Epidermal melanocyte (primary cell): Measurements from ENCODE around the gene SMARCA5.
A peak's percentile ranks its signal among the peaks of the same experiment; 100 is the strongest.
"Not testable (repeated sequence)": the region's sequence is repeated elsewhere in the genome, so short reads cannot be mapped to it uniquely, and the experiment has no call there.

Experiments
- DNase-seq: peaks from one replicate; pipeline ENCODE4 v3.0.0; 2011; ENCODE audit warnings: low spot score; ENCODE audit not compliant: insufficient read length

Gene SMARCA5, protein sequence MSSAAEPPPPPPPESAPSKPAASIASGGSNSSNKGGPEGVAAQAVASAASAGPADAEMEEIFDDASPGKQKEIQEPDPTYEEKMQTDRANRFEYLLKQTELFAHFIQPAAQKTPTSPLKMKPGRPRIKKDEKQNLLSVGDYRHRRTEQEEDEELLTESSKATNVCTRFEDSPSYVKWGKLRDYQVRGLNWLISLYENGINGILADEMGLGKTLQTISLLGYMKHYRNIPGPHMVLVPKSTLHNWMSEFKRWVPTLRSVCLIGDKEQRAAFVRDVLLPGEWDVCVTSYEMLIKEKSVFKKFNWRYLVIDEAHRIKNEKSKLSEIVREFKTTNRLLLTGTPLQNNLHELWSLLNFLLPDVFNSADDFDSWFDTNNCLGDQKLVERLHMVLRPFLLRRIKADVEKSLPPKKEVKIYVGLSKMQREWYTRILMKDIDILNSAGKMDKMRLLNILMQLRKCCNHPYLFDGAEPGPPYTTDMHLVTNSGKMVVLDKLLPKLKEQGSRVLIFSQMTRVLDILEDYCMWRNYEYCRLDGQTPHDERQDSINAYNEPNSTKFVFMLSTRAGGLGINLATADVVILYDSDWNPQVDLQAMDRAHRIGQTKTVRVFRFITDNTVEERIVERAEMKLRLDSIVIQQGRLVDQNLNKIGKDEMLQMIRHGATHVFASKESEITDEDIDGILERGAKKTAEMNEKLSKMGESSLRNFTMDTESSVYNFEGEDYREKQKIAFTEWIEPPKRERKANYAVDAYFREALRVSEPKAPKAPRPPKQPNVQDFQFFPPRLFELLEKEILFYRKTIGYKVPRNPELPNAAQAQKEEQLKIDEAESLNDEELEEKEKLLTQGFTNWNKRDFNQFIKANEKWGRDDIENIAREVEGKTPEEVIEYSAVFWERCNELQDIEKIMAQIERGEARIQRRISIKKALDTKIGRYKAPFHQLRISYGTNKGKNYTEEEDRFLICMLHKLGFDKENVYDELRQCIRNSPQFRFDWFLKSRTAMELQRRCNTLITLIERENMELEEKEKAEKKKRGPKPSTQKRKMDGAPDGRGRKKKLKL

DNA sequence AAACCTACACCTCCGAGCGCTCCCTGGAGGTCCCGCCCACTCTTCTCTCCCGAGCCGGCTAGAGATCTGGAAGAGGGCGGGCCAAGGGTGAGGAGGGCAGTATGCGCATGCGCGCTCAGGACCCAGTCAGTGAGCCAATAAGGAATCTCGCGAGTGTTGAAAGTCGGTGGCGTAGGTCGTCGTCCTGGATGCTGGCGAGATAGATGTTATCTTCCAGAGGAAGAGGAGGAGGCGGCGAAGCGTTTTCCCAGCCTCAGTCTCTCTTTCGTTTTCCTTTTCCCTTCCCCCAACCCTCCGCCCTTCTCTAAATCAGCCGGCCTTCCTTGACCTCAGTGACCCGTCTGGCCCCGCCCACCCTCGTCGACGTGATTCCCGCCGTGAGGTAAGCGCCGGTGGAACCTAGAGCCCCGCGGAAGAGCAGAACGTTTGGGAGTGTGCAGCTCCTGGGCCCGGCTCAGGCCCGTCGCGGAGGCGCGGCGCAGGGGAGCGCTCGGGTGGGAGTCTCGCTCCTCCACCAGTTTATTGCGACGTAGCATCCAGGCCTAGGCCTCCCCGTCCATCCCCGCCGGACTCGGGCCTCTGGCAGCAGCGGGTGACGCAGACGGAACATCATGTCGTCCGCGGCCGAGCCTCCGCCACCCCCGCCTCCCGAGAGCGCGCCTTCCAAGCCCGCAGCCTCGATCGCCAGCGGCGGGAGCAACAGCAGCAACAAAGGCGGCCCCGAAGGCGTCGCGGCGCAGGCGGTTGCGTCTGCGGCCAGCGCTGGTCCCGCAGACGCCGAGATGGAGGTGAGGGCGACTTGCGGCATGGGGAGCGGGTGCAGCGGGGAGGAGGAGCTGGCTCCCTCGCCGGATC, at the start of gene SMARCA5:
TSS of gene SMARCA5 (plus strand) at position 389 of the 855 bp plus-strand sequence. CDS start at position 612, 223 bp downstream.
- DNase-seq, result peak; percentile 89

DNA sequence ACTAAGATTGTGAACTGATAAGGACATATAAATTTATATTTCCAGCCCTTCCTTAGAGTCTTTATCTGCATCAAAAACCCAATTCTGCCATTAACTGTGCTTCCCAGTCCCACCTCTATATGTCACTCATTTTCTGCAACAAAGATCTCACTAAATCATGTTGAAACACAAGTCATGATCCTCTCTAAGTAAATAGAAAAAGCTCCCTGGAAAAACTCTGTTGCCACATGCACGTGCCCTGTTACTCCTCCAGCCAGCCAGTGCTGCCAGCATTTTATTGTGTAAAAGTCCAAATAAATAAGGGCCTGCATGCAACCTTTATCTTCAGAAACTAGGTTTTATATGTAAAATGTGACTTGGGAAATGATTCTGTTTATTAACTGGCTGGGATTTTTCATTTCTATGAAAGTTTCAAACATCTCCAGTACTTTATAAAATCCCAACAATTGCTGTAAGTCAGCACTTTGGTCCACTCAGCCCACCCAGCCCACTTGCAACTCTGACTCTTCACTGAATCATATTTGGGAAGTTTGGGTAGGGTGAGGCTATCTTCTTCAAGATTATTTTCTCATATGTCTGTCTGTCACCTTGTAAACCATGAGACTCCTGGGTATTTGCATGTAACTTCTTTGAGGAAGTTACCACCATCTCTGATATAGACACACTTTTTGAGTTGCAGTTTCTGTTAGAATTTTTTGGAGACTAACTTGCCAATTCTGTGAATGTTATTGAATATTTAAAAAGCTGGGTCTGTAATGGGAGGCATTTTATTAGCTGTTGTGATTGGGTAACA, 40.0 kb upstream of the SMARCA5 start:
- no peak for DNase-seq

DNA sequence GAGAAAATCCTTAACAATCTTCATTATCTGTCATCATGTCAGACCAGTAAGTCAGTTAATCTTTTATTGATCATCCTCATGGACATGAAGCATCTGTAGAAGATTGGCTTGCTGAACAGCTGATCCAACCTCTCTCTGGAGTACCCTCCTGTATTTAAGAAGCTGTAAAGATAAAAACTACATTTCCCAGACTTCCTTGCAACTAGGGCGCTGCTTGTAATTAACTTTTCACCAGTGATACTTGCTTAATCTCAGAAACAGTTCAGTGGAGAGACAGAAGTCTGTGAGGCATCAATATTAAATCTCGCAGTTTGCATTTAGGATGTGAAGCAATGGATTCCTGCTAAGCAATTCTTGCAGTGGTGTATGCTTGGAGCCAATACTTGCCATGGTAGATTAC, 36.0 kb upstream of the SMARCA5 start:
- no peak for DNase-seq

DNA sequence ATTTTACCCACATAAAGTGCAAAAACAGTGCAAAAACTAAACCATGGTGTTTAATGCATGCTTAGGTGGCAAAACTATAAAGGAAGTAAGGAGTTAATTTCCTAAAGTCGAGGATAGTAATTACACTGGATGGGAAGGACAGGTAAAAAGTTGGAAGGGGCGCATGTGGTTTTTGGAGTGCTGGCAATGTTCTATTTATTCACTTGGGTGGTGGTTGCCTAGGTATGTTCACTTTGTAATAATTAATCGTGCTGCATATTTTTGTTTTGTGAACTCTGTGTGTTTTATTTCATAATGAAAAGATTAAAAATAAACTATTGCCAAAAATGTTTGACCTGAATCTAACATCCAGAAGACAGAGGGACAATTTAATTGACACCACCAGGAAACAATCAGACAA, 32.1 kb upstream of the SMARCA5 start:
- DNase-seq, result no peak

DNA sequence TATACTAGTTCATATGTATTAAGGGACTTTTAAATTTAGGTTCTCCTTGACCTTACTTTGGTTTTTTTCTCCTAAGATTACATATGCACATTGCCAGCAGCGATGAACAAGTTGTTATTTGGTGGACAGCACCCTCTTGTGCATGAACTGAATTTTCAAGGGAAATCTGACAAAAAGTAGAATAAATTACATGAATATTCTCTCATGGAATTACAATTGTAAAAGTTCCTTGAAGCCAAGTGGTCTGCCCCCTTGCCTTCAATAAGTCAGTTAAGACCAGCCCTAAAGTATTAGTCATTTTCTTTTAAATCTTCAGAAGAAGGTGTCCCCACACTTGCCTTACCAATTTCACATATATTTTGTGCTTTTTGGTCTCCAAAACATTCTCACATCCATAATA, 30.7 kb upstream of the SMARCA5 start:
- peak; percentile 52 for DNase-seq

DNA sequence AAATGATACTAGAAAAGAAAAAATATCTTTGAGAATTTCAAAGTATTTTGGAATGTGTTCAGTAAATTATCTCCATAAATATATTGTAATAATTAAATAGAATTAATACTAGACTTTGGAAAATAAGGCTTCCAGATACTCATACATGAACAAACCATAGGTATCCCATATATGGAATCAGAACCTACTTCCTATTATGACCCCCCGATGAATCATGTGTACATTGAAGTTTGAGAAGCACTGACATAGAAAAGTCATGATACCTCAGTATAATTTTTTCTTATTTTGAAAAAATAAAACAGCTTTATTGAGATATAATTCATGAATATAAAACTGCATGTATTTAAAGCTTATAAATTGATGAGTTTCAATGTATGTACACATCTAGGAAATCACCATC, 27.2 kb upstream of the SMARCA5 start:
- no peak for DNase-seq

DNA sequence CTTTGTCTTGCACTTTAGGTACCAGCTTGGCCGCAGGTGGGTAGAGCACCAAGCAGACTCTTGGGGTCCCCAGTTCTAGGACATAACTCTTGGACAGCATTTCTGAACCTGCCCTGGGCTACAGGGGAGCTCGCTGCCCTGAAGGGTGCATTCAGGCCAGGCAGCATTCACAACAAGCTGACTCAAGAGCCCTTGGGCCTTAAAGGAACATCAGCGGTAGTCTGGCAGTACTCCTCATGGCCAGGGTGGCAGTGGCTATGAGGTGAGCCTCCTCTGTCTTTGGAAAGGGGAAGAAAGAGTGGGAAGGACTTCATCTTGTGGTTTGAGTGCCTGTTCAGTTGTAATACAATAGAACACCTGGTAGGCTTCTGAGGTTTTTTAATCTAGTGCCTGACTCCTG, 24.8 kb upstream of the SMARCA5 start:
- no peak for DNase-seq

DNA sequence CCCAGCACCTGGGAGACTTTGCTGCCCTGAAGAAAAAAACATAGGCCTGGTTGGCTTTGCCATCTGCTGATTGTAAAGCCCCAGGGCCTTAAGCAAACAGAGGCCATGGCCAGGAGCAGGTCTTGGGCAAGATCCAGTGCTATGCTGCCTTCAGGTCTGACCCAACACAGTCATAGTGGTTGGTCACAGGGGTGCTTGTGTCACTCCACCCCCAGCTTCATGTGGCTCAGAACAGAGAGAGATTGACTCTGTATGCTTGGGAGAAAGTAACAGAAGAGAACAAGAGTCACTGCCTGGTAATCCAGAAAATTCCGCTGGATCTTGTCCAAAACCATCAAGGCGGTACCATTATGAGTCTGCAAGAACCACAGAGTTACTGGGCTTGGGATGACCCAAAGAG, 24.4 kb upstream of the SMARCA5 start:
- DNase-seq, result no peak

DNA sequence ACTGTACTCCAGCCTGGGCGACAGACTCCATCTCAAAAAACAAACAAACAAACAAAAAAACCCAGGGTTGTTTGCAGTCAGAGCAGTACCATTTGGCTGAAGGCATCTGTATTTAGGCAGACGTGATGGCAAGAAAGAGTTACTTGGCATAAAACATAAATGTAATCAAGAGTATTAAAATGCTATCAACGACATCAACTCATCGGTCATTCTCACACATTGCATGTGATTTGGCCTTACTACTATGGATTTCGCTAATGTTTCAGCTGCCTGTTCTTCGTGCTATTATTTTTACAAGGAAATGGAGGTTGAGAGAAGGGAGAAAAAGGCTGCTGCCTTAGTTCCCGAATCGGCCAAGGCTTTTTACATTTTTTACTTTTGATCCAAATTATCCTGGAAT, 15.5 kb upstream of the SMARCA5 start:
- no peak for DNase-seq

DNA sequence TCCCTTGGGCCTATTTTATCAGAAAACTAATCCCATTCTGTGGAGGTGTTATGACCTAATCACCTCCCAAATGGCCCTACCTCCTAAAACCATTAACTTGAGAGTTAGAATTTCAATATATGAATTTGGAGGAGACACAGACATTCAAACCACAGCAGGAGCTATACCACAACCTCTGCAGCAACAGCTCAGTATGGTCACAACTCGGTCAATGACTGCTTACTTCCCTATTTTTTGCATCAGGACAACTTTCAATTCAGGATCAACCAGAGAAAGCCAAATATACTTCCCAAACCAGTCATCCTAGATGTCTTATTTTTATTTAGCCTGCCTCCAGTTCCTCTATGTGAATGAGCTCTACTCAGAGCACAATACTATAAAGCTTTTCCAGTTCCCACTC, 11.3 kb upstream of the SMARCA5 start:
- DNase-seq, result no peak

DNA sequence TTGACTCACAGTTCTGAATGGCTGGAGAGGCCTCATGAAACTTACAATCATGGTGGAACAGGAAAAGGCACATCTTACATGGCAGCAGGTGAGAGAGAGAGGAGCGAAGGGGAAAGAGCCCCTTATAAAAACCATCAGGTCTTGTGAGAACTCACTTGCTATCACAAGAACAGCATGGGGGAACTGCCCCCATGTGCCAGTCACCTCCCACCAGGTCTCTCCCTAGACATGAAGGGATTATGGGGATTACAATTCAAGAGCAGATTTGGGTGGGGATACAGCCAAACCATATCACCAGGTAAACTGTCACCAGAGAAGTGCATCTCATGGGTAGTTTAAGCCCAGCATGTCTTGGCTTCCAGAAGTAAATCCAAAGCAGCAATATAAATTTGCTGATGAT, 7.5 kb upstream of the SMARCA5 start:
- DNase-seq, result no peak

DNA sequence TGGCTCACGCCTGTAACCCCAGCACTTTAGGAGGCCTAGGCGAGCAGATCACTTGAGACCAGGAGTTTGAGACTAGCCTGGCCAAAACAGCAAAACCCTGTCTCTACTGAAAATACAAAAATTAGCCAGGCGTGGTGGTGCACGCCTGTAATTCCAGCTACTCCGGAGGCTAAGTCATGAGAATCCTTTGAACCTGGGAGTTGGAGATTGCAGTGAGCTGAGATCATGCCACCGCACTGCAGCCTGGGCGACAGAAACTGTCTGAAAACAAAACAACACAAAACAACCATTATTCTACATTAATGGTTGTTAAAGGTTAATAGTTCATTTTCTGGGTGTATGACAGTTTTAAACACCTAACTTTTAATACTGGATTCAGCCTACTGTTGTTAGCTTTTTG, 1.6 kb upstream of the SMARCA5 start:
- DNase-seq, result no peak

DNA sequence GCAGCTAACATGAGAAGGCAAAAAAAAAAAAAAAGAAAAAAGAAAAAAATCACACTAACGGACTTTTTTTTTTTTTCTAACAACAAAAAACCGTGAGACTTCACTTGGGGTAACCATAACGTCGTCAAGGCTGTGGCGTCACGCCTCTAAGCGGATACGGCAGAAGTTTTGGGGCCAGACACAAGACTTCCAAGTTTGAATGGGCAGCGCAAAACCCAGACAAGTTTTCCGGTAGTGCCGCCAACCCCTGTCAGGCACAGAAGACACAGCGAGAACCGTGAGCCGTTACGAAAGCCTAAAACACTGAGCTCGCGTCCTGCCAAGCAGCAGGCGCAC, 556 bp upstream of the SMARCA5 start:
- DNase-seq, result peak; percentile 35

DNA sequence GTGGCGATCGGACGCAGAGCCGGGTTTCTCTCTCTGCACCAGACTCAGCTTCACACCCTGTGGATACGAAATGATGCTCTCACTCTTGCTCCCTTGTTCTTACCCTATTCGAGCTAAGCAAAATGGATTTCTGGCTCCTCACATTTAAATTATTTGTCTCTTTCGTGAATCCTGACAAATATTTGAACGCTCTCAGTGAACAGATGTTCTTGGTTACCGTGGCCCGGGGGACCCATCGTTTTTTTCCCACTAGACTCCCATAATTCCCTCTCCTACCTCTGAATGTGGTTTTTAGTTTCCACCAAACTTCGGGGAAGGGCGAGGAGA, 630 bp downstream of the SMARCA5 start:
- DNase-seq, result no peak

DNA sequence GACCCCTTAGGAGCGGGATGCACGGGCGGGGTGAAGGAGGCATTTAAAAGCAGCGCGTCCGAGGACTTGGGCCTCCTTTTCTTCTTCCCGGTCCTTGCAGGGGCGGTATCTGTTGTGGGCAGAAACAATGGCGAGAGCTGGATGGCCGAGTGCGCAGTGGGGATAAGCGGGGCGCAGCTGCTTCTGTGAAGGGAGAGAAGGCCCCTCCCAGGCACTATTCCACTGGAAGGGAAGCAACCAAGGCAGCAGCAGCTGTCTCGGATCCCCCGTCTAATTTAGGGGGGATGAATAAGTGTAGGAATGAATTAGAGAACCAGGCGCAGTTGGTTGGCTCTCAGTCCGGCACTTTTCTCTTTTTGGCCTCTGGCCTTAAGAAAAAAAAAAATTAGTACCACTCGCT, 995 bp downstream of the SMARCA5 start:
- DNase-seq, result no peak

DNA sequence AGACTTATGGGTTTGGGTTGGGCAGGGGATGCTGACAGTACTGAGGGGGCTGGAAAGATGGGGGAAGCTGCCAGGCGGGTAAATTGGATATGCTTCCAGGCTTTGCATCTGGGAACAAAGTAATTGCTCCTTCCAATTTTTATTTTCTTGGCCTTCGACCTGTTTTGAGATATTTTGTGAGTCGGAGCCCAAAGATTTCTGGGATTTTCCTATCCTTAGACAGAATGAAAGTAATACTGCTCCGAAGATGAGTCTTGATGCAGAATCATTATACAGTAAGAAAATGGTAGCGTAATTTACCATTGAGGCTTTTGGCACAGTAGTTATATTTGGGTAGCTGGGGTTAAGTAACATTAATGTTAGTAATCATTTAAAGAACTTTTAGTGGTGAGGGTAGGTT, 1.4 kb downstream of the SMARCA5 start:
- DNase-seq, result no peak

DNA sequence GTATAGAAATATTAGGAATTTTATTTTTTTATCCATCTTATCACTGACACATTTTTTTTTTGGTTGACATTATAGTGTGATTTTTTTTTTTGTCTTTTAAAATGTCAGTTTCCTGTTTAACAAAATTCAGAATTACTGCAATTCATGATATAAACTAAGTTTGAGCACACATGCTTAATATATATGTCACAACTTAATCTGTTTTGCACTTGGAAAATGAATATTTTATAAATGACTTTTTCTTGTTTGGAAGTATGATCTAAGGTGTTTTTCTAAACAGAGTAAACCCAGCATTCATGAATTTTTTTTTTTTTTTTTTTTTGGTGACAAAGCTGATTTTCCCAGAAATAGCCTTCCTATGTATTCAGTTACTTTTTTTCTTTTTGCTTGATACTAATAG, 2.4 kb downstream of the SMARCA5 start:
- DNase-seq, result no peak

DNA sequence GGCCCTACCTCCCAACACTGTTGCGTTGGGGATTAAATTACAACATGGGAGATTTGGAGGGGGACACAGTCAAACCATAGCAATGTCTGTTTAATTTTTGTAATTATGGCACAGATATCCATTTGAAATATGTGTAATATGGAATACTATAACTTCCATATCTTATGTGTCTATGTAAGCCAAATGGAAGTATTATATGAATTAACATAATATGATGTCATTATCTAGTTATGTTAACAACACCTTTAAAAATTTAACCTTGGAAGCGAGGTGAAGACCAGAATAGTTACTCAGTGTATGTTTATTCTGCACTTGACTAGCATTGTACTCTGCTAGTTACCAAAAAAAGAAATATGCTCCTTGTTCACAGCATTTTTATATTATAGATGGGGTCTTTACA, 4.3 kb downstream of the SMARCA5 start:
- no peak for DNase-seq

DNA sequence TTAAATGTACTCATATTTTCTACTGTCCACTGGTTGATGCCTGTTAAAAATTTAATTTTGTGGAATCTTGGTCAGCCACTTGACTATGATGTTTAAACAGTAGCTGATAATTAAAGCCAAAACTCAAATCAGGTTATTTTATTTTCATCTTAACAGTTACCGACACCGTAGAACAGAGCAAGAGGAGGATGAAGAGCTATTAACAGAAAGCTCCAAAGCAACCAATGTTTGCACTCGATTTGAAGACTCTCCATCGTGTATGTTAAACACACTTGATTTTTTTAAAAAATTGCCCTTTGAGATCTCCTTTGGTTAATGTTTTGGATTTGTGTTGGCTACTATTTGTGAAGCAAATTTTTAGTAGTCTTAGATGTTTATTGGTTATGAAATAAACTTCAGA, 10.7 kb downstream of the SMARCA5 start:
- DNase-seq, result no peak

DNA sequence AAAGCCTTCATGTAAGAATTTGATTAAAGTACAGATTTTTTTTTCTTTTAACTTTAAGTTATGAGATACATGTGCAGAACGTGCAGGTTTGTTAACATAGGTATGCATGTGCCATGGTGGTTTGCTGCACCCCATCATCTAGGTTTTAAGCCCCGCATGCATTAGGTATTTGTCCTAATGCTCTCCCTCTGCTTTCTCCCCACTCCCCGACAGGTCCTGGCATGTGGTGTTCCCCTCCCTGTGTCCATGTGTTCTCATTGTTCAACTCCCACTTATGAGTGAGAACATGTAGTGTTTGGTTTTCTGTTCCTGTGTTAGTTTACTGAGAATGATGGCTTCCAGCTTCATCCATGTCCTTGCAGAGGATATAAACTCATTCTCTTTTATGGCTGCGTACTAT, 14.5 kb downstream of the SMARCA5 start:
- DNase-seq, result not testable (repeated sequence)

DNA sequence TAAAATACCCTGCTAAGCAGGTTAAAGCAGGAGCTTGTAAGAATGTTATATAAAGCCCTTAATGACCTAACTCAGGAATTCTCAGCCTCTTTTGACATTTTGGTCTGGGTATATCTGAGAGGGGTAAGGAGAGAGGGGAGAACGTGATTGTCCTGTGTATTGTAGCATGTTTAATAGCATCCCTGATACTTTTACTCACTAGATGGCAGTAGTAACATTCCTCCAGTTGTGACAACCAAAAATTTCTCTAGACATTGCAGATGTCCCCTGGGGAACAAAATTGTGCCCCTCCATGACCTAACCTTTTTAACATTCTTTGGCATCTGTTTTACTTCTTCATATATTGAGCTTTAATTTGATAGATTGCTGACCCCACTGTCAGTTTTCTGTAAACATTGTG, 17.9 kb downstream of the SMARCA5 start:
- no peak for DNase-seq
